SKM-1 treated with dmso at 0.1 percent for 144 hours (cell line): Measurements from ENCODE around the gene CRISPLD2.

Experiments
- DNase-seq: peaks from one replicate; lab custom pipeline; 2025; ENCODE audit not compliant: unreplicated experiment; lab: John Stamatoyannopoulos, UW

The CRISPLD2 gene

DNA sequence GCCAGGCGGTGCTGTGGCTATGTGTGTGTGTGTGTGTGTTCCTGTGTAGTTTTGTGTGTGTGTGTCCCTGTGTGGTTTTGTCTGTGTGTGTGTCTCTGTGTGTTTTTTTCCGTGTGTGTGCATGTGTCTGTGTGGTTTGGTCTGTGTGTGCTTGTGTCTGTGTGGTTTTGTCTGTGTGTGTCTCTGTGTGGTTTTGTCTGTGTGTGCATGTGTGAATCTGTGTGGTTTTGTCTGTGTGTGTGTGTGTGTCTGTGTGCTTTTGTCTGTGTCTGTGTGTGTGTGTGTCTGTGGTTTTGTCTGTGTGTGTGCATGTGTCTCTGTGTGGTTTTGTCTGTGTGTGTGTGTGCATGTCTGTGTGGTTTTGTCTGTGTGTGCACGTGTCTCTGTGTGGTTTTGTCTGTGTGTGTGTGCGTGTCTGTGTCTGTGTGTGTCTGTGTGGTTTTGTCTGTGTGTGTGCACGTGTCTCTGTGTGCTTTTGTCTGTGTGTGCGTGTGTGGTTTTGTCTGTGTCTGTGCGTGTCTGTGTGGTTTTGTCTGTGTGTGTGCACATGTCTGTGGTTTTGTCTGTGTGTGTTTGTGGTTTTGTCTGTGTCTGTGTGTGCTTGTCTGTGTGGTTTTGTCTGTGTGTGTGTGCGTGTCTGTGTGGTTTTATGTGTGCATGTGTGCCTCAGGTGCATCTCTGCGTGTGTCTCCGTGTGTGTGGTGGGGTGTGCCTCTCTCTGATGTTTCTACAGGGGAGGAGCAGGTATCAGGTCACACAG lies 129.2 kb downstream of the CRISPLD2 start:
- no peak for DNase-seq

GRCh38 chr16:84949772-84950436 lies 130.1 kb downstream of the CRISPLD2 start:
- DNase-seq, result no peak

GRCh38 chr16:84950906-84951305 lies 131.1 kb downstream of the CRISPLD2 start:
- peak; percentile 15 for DNase-seq

DNA sequence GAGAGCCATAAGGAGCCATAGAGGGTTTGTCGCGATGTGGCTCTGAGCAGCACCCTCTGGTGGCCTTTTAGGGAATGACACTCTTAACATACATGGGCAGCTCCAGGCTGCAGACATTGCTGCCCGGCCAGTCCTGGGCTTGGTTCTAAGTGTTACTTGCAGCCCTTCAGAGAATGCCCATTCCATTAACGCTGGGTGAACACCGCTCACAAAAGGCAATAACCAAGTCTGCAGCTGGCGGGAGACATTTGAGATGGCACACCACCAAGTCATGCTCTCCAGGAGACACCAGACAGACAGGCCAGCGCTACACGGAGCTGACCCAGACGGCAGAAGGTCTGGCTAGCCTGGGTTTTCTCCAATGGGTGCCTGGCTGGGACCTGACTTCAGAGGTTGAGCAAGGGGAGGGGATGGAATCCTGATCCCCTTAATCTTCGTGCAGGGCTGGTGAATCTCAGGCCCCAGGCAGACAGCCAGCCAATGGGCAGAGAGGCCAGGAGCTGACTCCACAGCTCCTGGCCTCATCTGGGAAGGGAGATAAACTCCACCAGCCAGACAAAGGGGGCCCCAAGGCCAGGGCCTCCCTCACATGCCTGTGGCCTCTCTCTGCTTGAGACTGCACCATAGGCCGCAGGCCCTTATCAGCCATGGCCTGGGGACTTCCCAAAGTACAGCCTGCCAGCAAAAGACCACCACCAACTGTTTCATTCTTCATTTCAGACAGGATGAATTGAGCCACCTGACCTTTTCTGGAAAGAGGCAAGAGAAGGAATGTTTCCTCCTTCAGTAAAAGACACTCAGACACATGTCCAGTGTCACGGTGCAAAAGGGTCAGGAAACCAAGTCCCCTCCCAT lies 132.8 kb downstream of the CRISPLD2 start:
- peak; percentile 73 for DNase-seq

DNA sequence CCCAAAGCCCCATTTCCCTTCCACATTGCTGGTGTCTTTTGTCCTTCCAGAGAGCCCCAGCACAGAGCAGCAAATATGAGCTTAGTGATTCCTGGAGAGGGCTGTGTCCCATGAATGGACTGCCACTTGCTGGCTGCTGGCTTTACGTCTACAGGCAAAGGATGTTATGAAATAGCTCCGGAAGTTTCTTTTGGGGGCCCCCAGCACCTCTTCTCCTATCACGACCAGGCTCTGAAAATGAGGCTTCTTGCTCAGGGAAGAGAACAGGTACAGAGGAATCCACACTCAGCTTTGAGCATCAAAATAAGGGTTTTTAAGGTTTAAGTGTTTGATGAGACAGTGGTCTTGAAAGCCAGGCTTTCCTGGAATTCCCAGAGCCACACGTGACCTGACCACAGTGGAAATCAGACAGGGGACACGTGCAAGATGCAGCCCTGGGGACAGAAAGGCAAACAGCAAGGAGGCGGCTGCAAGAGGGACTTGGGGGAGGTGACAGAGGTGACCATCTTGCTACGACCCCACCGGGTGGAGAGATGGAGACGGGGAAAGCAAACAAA lies 133.5 kb downstream of the CRISPLD2 start:
- DNase-seq, result no peak

DNA sequence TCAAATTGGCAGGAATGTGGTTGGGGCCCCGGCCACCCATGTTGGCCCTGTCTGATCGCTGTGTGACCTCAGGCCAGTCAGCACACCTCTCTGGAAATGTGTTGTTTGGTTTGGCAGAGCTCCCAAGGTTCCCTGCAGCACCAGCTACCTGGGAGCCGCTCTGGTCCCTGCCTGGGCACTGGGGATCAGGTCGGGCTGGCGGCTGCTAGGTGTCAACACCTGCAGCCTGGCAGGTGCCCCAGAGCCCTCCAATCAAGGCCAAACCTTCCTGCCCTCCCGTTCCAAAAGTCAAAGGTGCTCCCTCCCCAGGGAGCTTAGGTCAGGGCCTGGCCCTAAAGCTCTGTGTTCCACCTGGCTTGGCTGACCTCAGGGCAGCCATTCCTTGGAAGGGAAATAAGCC lies 135.6 kb downstream of the CRISPLD2 start:
- DNase-seq, result no peak

- no peak for DNase-seq
Observed at GRCh38 chr16:84957192-84957591, 137.4 kb downstream of the CRISPLD2 start.

DNA sequence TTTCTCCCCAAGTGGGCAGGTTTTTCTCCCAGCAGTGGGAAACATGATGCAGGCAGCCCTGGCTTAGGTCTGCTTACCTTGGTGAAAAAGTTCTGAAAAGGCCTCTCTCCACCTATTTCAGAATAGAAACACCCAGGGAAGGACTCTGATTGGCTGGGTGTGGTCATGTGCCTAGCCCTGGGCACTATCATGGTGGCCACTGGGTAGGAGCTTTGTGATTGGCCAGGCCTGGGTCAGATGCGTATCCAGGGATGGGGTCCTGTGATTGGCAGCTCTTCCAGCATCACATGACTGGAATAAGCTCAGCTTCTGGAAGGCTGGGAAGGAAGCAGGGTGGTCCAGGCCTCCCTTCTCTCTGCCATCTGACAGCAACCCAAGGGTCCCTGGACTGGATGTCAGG lies 138.0 kb downstream of the CRISPLD2 start:
- no peak for DNase-seq
